Naive B cell (primary cell): ENCODE measurements around the gene IL1RN. TPM values are rescaled to one million over a fixed set of nuclear protein-coding genes. Genes with fewer than 3 reads are reported as not detected.

Source experiments
- ATAC-seq, 2 donors: fragments of 150-1000 bp; cut with Tn5 transposase; 2 replicates each; pipeline ENCODE4 v1.10.0; 2021; ENCODE audit warnings: low read depth in 2 of 2, mild to moderate bottlenecking in 2 of 2, moderate library complexity in 2 of 2
- DNase-seq: peaks from one replicate; pipeline ENCODE4 v3.0.0; 2022
- H3K27ac Mint-ChIP-seq, 6 donors: one replicate each; pipeline ENCODE4 v1.8.0; 2020 to 2022; ENCODE audit warnings: mild to moderate bottlenecking in 6 of 6, mixed read lengths in 6 of 6, moderate library complexity in 5 of 6, inconsistent platforms in 2 of 6
- H3K27me3 Mint-ChIP-seq, 3 donors: one replicate each; pipeline ENCODE4 v1.8.0; 2021 to 2022; ENCODE audit warnings: mixed read lengths in 3 of 3, mild to moderate bottlenecking in 1 of 3
- H3K36me3 Mint-ChIP-seq, 2 donors: one replicate each; pipeline ENCODE4 v1.8.0; 2020 to 2022; ENCODE audit warnings: mixed read lengths in 2 of 2, inconsistent platforms in 1 of 2, mild to moderate bottlenecking in 1 of 2
- H3K4me1 Mint-ChIP-seq, 3 donors: one replicate each; pipeline ENCODE4 v1.8.0; 2020 to 2022; ENCODE audit warnings: mixed read lengths in 3 of 3, inconsistent platforms in 1 of 3, mild to moderate bottlenecking in 1 of 3, moderate library complexity in 1 of 3
- H3K4me3 Mint-ChIP-seq, 8 donors: one replicate each; pipeline ENCODE4 v1.8.0; 2020 to 2022; ENCODE audit warnings: mild to moderate bottlenecking in 8 of 8, mixed read lengths in 8 of 8, moderate library complexity in 8 of 8, inconsistent platforms in 2 of 8
- H3K9me3 Mint-ChIP-seq, 7 donors: one replicate each; pipeline ENCODE4 v1.8.0; 2020 to 2022; ENCODE audit warnings: mixed read lengths in 7 of 7, mild to moderate bottlenecking in 5 of 7, inconsistent platforms in 2 of 7, moderate library complexity in 1 of 7
- polyA plus RNA-seq, 6 donors: library from polyadenylated mRNA; unstranded; fragments of 300-500 nt; fragmentation: Illumina TruSeq; gene quantifications; one replicate each; pipeline ENCODE4 v1.2.3, GENCODE V29; 2021; ENCODE audit warnings: low read depth in 6 of 6

The IL1RN gene
- polyA plus RNA-seq, 6 donors from 2014 or later: 0.14 to 0.29 TPM; not detected in 4

- Mint-ChIP-seq H3K27ac (peak overlapping the region in 1 of 6 donors; percentile 53), H3K9me3 (no peaks in the 10 kb centered on the region), H3K4me1 (peaks cover 18 to 24% (median 22%) of the 10 kb centered on the region in 3 donors), H3K27me3 (peaks cover 0 to 7% (median 5%) of the 10 kb centered on the region in 3 donors), H3K4me3 (no peak overlapping the region), H3K36me3 (no peaks in the 10 kb centered on the region)
- DNase-seq (no peak), ATAC-seq (no peak)
These were observed 10.4 kb downstream of the IL1RN start for GRCh38 chr2:113137827-113138226.

GRCh38 chr2:113138428-113139322, 11.3 kb downstream of the IL1RN start:
- Mint-ChIP-seq H3K27ac (peak overlapping the region in 4 of 6 donors; percentile 8 to 83 (median 66)), H3K36me3 (no peaks in the 10 kb centered on the region), H3K4me3 (peak overlapping the region; percentile 5 to 79 (median 52))

DNA sequence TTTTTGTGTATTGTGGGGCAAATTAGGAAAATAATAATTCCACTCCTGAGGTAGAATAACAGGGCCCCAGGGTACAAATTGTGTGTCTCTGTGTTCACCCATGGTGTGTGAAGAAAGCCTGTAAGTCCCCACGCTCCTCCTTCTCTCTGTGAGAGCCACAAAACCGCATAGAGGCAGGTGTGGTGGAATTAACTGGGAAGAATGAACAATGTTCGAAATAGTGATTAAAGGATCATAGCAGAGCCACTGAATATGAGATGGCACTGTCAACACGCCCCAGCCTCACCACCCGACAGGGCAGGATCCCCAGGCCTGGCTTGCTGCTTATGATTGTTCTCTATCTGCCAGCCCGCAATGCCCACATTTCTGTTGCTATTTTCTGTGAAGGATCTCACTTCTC, 14.1 kb downstream of the IL1RN start:
- Mint-ChIP-seq H3K36me3 (no peaks in the 10 kb centered on the region), H3K4me1 (peaks cover 18 to 28% (median 24%) of the 10 kb centered on the region in 3 donors), H3K27me3 (no peaks in the 10 kb centered on the region), H3K4me3 (peak overlapping the region in 1 of 8 donors; percentile 26), H3K27ac (no peak overlapping the region), H3K9me3 (peaks cover 0 to 5% (median 2%) of the 10 kb centered on the region in 7 donors)
- no peak for DNase-seq
- ATAC-seq: no peak

More at GRCh38 chr2:113138428-113139322, 11.3 kb downstream of the IL1RN start:
- Mint-ChIP-seq H3K9me3 (no peaks in the 10 kb centered on the region), H3K4me1 (peaks cover 18 to 24% (median 22%) of the 10 kb centered on the region in 3 donors), H3K27me3 (no peaks in the 10 kb centered on the region)
- DNase-seq: peak; percentile 78
- peak; percentile 88 to 89 for ATAC-seq

DNA sequence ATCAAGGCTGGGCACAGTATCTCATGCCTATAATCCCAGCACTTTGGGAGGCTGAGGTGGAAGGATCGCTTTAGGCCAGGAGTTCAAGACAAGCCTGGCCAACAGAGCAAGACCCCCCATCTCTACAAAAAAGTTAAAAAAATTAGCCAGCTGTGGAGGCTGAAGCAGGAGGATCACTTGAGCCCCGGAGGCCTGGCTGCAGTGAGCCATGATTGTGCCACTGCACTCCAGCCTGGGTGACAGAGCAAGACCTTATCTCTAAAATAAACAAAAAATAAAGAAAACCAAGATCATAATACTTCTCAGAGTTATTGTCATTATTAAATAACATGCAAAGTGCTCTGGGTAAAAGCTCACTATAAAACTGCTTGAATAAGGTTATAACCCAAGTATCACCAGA, 14.9 kb downstream of the IL1RN start:
- DNase-seq (no peak), ATAC-seq (no peak)
- Mint-ChIP-seq H3K36me3 (no peaks in the 10 kb centered on the region), H3K4me3 (no peak overlapping the region), H3K4me1 (peaks cover 14 to 22% (median 19%) of the 10 kb centered on the region in 3 donors), H3K27me3 (no peaks in the 10 kb centered on the region), H3K9me3 (peaks cover 0 to 5% (median 2%) of the 10 kb centered on the region in 7 donors), H3K27ac (no peak overlapping the region)

GRCh38 chr2:113144259-113144658, 16.9 kb downstream of the IL1RN start:
- no peak for ATAC-seq
- Mint-ChIP-seq H3K27ac (no peak overlapping the region), H3K4me3 (no peak overlapping the region), H3K4me1 (peaks cover 13 to 20% (median 19%) of the 10 kb centered on the region in 3 donors), H3K27me3 (no peaks in the 10 kb centered on the region), H3K36me3 (no peaks in the 10 kb centered on the region), H3K9me3 (peaks cover 0 to 7% (median 3%) of the 10 kb centered on the region in 7 donors)
- DNase-seq: no peak

DNA sequence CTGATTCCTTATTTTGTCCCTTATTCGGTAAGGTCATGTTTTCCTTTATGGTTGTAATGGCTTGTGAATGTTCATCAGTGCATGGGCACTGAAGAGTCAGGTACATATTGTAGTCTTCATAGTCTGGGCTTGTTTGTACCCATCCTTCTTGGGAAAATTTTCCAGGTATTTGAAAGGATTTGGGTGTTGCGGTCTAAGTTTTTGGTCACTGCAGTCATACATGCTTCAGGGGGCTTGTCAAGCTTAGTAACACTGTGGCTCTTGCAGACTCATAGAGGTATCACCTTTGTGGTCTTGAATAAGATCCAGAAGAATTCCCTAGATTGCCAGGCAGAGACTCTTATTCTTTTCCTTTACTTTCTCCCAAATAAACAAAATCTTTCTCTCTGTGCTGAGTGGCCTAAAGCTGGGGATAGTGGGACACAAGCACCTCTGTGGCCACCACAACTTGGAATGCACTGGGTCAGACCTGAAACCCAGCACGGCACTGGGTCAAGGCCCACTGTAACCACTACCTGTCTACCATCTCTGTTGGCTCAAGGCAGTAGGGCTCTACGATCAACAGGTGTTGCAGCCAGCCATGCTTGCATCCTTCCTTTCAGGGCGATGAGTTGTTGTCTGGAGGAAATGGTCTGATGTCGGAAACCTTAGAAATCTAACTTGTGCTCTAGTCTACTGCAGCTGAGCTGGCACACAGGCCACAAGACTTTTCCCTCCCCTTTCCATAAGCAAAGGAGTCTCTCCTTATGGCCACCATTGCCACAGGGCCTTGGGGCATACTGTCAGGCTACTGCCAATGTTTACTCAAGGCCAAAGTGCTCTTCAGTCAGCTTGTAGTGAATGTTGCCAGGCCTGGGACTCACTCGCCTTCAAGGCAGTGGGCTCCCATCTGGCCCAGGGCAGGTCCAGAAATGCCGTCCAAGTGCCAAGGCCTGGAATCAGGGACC, 21.5 kb downstream of the IL1RN start:
- Mint-ChIP-seq H3K27me3 (no peaks in the 10 kb centered on the region), H3K4me1 (peaks cover 25 to 35% (median 33%) of the 10 kb centered on the region in 3 donors), H3K36me3 (no peaks in the 10 kb centered on the region), H3K27ac (peak overlapping the region; percentile 1 to 99 (median 90)), H3K9me3 (peaks cover 0 to 7% (median 3%) of the 10 kb centered on the region in 7 donors), H3K4me3 (peak overlapping the region in 7 of 8 donors; percentile 27 to 85 (median 73))
- DNase-seq (peak; percentile 50), ATAC-seq (peak; percentile 97 to 98)

DNA sequence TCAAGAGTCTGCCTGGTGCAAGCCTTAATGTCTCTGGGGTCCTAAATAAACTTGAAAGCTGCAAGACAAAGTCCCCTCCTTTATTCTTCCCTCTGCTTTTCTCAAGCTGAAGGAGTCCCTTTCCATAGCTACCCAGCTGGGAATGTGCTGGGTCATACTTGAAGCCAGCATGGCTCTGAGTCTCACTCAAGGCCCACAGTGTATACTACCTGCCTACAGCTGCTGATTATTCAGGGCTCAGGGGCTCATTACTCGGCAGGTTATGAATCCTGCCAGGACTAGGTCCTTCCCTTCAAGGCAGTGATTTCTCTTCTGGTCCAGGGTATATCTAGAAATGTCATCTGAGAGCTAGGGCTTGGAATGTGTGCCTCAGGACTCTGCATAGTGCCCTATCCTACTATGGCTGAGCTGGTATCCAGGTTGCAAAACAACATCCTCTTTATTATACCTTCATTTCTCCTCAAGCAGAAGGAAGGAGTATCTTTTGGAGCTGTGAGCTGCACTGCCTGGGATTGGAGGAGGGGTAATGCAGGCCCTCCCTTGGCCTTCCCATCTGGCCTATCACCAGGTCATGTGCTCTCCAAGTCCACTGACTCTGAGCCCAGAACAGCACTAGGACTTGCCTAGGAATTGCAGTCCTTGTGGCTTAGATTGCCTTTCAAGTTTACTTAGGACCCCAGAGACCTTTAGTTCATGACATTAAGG, 22.3 kb downstream of the IL1RN start:
- Mint-ChIP-seq H3K4me1 (peaks cover 25 to 35% (median 33%) of the 10 kb centered on the region in 3 donors), H3K36me3 (no peaks in the 10 kb centered on the region), H3K27ac (peak overlapping the region; percentile 54 to 95 (median 88)), H3K9me3 (peaks cover 0 to 7% (median 2%) of the 10 kb centered on the region in 7 donors), H3K27me3 (no peaks in the 10 kb centered on the region), H3K4me3 (peak overlapping the region in 6 of 8 donors; percentile 27 to 82 (median 53))
- no peak for ATAC-seq
- DNase-seq: no peak

DNA sequence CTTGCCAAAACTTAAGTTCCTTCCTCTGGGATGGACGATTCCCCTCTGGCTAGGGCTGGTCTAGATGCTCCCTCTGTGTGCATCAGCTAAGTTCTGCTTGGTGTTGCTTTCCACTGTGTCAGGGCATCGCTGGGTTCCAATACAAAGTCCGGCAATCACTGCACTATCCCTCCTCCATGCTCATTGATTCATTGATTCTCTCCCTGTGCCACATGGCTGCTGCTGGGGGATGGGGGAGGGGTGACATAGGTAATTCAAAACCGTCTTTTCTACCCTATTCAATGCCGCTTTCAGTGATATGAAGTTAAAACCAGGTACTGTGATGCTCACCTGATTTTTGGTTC, 22.8 kb downstream of the IL1RN start:
- H3K4me3 Mint-ChIP-seq: peak overlapping the region in 2 of 8 donors; percentile 3 to 35
- no peaks in the 10 kb centered on the region for H3K27me3 Mint-ChIP-seq
- H3K27ac Mint-ChIP-seq: peak overlapping the region in 2 of 6 donors; percentile 81 to 95
- no peak for DNase-seq
- peaks cover 0 to 7% (median 0%) of the 10 kb centered on the region in 7 donors for H3K9me3 Mint-ChIP-seq
- H3K36me3 Mint-ChIP-seq: no peaks in the 10 kb centered on the region
- H3K4me1 Mint-ChIP-seq: peaks cover 25 to 35% (median 33%) of the 10 kb centered on the region in 3 donors
- no peak for ATAC-seq

- Mint-ChIP-seq H3K36me3 (no peaks in the 10 kb centered on the region), H3K4me1 (peaks cover 21 to 25% (median 23%) of the 10 kb centered on the region in 3 donors), H3K9me3 (no peaks in the 10 kb centered on the region), H3K27me3 (no peaks in the 10 kb centered on the region), H3K4me3 (peak overlapping the region in 2 of 8 donors; percentile 33 to 66), H3K27ac (no peak overlapping the region)
- DNase-seq (no peak), ATAC-seq (no peak)
These were observed 27.9 kb downstream of the IL1RN start for GRCh38 chr2:113155331-113155730.

- no peaks in the 10 kb centered on the region for H3K9me3 Mint-ChIP-seq
- ATAC-seq (no peak), DNase-seq (no peak)
- peaks cover 19 to 22% (median 22%) of the 10 kb centered on the region in 3 donors for H3K4me1 Mint-ChIP-seq
- H3K36me3 Mint-ChIP-seq: no peaks in the 10 kb centered on the region
- peak overlapping the region in 5 of 6 donors; percentile 28 to 70 (median 44) for H3K27ac Mint-ChIP-seq
- H3K27me3 Mint-ChIP-seq: no peaks in the 10 kb centered on the region
- peak overlapping the region; percentile 69 to 87 (median 82) for H3K4me3 Mint-ChIP-seq
These were observed 29.1 kb downstream of the IL1RN start for GRCh38 chr2:113156278-113157117.

GRCh38 chr2:113157118-113157896, 29.9 kb downstream of the IL1RN start:
- Mint-ChIP-seq H3K36me3 (no peaks in the 10 kb centered on the region), H3K27me3 (no peaks in the 10 kb centered on the region), H3K4me1 (peaks cover 13 to 17% (median 17%) of the 10 kb centered on the region in 3 donors), H3K27ac (peak overlapping the region in 4 of 6 donors; percentile 36 to 85 (median 64)), H3K9me3 (no peaks in the 10 kb centered on the region), H3K4me3 (peak overlapping the region; percentile 82 to 95 (median 89))
- ATAC-seq (peak; percentile 86 to 88), DNase-seq (peak; percentile 36)
